HepG2 (cell line): ENCODE measurements around the gene KIAA1328.

Experiments used
- EP300 ChIP-seq, 3 experiments: sonication (generic) in 1 of 3; formaldehyde crosslinking in 1 of 3; IDR thresholded peaks; 2 replicates each; pipeline versions ENCODE4 v1.5.1 to v1.6.1; 2011 to 2020; ENCODE audit warnings: low read depth in 2 of 3, low read length in 2 of 3, borderline replicate concordance in 1 of 3, improper control_type of control experiment in 1 of 3, mild to moderate bottlenecking in 1 of 3, missing genetic modification reagents in 1 of 3, moderate library complexity in 1 of 3
- HIVEP1 ChIP-seq: sonication (generic); formaldehyde crosslinking; IDR thresholded peaks from 2 replicates; pipeline ENCODE4 v1.4.0; 2020; ENCODE audit warnings: mild to moderate bottlenecking, missing genetic modification reagents
- KAT7 ChIP-seq: IDR thresholded peaks from 2 replicates; pipeline ENCODE4 v1.6.1; 2018; ENCODE audit warnings: borderline replicate concordance, missing compliant biosample characterization
- POLR2A ChIP-seq, 2 experiments: IDR thresholded peaks; 2 replicates each; pipeline ENCODE4 v1.6.1; 2011; ENCODE audit warnings: low read depth in 2 of 2, low read length in 2 of 2, mild to moderate bottlenecking in 1 of 2, moderate library complexity in 1 of 2; ENCODE audit not compliant: insufficient read depth in 1 of 2
- RNF219 ChIP-seq: sonication (generic); formaldehyde crosslinking; IDR thresholded peaks from 2 replicates; pipeline ENCODE4 v1.5.0; 2020; ENCODE audit warnings: mild to moderate bottlenecking, missing genetic modification reagents
- SMARCE1 ChIP-seq: fragments of 450-650 bp; IDR thresholded peaks from 2 replicates; pipeline ENCODE4 v1.6.1; 2017; ENCODE audit warnings: borderline replicate concordance
- TCF7 ChIP-seq: sonication (generic); IDR thresholded peaks from 2 replicates; pipeline ENCODE4 v1.6.1; 2016; ENCODE audit warnings: antibody characterized with exemption, low read depth
- ZNF512 ChIP-seq: sonication (generic); formaldehyde crosslinking; IDR thresholded peaks from 2 replicates; pipeline ENCODE4 v1.4.0; 2020; ENCODE audit warnings: mild to moderate bottlenecking, missing genetic modification reagents
- ZZZ3 ChIP-seq: sonication (generic); formaldehyde crosslinking; IDR thresholded peaks from 2 replicates; pipeline ENCODE4 v1.4.0; 2020; ENCODE audit warnings: missing genetic modification reagents, mild to moderate bottlenecking, borderline replicate concordance

DNA sequence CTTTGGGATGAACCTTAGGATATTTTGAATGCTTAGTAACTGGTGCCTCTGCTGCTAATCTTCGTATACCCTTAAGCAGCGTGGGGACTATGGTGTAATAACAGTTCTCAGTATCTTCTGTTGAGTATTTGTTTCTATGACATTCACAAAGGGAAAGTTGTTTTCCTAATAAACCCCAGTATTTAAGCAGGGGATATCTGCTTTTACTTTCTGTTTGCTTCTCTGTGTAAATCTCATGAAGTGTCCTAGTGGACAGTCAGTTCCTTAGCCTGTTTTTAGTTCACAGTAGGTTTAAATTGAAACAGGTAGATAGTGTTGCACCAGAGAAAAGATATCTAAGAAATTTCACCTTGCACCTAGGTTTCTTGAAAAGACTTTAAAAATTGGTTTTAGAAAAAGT lies 14.9 kb downstream of the KIAA1328 start:
- TF ChIP-seq RNF219 (CRISPR knock-in tag), result no peak
- no peak for TF ChIP-seq KAT7
- TF ChIP-seq POLR2A (IDR thresholded peaks at IDR 0.05; ENCODE audit: insufficient read depth in 1 of 2, low read depth in 2 of 2, low read length in 2 of 2), result no peak
- no peak for TF ChIP-seq EP300 (IDR thresholded peaks at IDR 0.05; ENCODE audit: low read depth in 2 of 2, low read length in 2 of 2)
- no peak for TF ChIP-seq EP300 (CRISPR knock-in tag; IDR thresholded peaks at IDR 0.05; ENCODE audit: borderline replicate concordance)
- TF ChIP-seq HIVEP1 (CRISPR knock-in tag), result no peak
- TF ChIP-seq TCF7, result no peak
- no peak for TF ChIP-seq ZNF512 (CRISPR knock-in tag)
- TF ChIP-seq SMARCE1, result no peak
- no peak for TF ChIP-seq ZZZ3
